ENCODE results near the gene HINFP.
"Not testable (repeated sequence)": the region's sequence is repeated elsewhere in the genome, so short reads cannot be mapped to it uniquely, and the experiment has no call there.

HINFP gene

DNA sequence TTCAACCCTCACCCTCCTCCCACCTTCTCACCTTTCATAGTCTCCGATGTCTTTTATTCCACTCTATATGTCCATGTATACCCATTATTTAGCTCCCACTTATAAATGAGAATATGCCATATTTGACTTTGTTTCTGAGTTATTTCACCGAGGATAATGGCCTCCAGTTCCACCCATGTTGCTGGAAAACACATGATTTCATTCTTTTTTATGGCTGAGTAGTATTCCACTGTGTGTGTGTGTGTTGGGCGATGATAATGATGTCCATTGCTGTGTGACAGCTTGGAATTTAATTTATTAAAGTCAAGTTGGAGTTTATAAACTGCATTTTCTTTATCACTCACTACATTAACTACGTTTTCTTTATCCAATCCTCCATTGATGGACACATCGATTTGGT is 3.2 kb upstream of the HINFP start:
- no peak for DNase-seq

GRCh38 chr11:119118946-119119345 is 2.4 kb upstream of the HINFP start:
- no peak for DNase-seq

DNA sequence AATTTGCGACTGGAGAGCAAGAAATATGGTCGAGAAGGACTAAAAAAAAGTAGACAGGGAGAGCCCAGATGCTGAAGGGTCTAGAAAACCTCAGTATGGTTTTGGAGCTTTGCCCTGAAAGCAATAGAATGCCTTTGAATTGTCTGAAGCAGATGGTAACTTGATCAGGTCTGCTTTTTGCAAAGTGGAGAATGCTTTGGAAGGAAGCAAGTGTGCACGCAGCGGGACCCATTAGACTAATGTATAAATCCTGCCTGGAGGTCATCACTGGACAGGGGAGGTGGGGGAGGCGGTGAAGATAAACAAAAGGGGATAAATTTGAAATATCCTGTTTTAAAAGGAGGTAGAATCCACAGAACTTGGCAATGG is 757 bp upstream of the HINFP start:
- no peak for DNase-seq

DNA sequence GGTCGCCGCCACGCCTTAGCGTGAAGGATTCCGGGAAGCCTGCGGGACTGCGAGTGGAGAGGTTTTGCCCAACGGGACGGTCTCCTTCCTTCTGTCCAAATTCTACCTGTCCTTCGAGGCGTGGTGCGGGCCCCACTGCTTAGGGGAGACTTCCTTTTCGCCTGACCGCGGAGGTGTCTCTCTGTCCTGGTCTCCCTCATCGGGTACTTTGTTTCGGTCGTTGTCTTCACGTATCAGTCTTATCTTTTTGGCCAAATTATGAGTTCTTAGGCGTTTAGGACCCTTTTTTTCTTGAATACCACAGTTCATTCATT is 388 bp downstream of the HINFP start:
- DNase-seq, result no peak

- no peak for DNase-seq
Measured at GRCh38 chr11:119125821-119126220, 4.4 kb downstream of the HINFP start.

- DNase-seq, result no peak
Measured at GRCh38 chr11:119126675-119127268, 5.4 kb downstream of the HINFP start.

DNA sequence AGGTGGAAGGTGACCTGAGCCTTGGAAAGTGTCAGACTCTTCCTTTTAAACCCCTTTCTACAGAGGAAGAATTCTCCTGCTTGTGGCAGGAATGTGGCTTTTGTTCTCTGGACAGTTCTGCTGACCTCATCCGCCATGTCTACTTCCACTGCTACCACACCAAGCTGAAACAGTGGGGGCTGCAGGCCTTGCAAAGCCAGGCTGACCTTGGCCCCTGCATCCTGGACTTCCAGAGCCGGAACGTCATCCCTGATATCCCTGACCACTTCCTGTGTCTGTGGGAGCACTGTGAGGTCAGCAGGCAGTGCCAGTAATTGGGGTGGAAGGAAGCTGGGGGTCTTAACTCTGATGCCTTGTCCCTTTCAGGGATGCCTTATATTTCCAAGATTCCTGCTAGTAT is 9.3 kb downstream of the HINFP start:
- DNase-seq, result no peak

DNA sequence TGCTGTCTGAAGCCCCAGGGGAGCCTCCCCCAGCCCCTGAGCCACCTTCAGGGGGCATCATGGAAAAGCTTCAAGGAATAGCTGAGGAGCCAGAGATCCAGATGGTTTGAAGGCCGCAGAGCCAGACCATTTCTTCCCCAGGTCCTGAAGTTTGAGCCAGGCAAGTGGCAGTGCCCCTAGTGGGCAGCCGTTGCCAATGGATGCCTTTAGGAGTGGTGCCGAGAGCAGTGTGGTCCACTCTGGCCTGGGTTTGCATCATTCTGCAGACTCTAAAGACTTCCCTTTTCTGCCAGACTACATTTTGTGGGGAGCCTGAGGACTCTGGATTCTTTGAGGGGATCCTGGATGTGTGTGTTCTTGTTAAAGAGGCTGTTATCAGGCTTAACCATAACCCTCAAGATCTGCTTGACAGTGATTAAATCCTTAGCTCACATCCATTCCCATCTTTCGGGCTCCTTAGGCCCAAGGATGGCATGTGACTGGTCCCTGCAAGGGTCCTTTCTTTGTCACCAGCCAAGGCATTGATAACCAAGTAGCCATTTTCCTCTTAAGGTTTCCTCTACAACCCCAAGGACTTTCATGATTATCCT is 13.1 kb downstream of the HINFP start:
- no peak for DNase-seq

- DNase-seq, result not testable (repeated sequence)
Measured at GRCh38 chr11:119139276-119139675, 17.9 kb downstream of the HINFP start.

DNA sequence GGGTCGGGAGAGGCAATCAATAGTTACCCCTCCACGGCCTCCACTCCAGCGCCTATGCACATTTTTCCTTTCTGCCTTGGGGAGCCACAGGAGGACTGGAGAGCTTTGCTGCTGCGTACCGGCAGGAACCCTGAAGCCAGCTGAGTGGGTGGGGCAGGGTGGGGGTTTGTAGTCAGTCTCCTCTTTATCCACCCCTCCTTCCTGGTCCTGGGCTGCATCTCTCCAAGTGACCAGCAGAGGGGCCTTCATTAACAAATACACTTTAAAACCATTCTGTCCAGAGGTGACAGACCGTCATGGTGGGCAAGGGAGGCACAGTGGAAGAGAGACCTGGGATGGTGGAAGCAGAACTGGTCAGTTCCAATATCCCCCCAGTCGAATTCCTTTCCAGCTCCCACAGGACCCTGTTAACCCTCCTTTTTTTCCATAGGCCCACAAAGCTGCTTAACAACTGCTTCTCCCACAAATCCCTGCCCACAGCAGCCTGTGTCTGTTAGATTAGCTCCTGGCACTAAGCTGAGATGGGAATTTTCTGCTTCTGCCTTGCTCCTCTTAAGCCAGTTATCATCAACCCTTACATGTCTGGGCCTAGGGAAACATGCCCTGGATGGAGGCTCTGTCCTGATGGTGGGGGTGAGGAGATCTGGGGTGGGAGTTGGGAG is 23.6 kb downstream of the HINFP start:
- DNase-seq, result peak; percentile 18

DNA sequence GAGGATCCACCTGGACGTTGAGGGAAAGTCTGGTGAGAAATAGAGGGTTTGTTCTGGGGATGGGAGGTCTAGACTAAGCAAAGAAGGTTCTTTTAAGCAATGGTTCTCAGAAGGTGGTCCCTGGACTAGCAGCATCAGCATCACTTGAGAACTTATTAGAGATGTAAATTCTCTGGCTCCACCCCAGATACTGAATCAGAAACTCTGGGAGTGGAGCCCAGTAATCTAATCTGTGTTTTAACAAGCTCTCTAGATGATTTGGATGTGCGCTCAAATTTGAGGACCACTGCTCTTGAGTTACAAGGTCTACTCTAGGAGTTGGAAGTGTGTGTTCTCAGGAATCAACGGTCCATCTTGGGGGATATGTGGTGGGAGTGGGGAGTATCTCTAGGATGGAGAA is 24.2 kb downstream of the HINFP start:
- no peak for DNase-seq

DNA sequence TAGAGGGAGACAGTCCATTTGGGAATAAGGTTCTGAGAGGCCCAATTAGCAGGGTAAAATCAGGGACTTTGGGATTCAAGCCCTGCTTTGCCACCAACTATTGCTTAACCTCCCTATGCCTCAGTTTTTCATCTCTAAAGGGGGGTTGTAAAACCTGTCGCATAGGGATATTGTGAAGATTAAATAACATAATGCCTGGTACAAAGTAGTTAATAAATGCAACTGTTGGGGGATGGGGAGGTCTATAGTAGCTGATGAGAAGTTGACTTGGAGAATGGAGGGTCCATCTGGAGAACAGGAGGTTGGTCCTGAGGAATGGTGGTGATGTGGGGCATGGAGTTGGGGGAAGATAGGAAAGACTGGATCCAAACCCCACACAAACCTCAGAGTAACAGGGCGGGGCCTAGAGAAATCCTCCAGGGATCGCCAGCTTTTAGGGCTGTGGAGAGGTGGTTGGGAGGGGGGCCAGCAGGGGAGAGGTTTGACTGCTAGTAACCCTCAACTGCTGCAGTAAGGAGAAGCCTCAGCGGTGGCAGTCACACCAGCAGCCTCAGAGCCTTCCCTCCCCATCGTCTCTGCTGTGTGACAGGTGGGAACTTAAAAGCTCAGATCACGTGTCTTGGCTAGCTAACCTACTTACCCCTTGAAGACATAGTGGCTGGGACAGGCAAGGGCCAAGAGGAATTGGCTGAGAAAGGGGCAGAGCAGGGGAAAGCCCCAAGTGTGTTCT is 26.4 kb downstream of the HINFP start:
- DNase-seq, result no peak

GRCh38 chr11:119148720-119149017 is 27.3 kb downstream of the HINFP start:
- no peak for DNase-seq

- peak; percentile 31 for DNase-seq
Measured at GRCh38 chr11:119149018-119149785, 27.8 kb downstream of the HINFP start, which contains the start of gene ABCG4. TSS of gene ABCG4 (plus strand) at chr11:119149052. CDS start at chr11:119149966, 914 bp downstream.

GRCh38 chr11:119149786-119150275 is 28.5 kb downstream of the HINFP start:
- no peak for DNase-seq

DNA sequence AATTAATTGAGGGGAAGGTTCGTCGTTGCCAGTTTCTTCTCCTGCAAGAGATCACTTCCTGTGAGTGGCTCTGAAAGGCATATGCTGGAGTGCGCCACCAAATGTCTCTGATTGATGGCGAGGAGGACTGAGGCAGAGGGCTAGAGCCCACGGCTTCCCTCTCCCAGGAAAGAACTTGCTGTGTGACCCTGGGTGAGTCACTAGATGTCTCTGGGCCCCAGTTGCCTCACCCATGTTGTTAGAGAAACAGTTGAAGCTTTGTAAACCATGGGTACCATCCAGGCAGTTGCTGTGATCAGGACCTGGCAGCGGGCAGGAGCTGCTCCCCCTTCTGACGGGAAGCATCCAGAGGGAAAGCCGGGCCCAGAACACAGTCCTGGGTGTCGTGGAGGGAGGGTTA is 30.7 kb downstream of the HINFP start:
- no peak for DNase-seq

- no peak for DNase-seq
Measured at GRCh38 chr11:119152604-119153003, 31.2 kb downstream of the HINFP start.

- no peak for DNase-seq
Measured at GRCh38 chr11:119153049-119153818, 31.9 kb downstream of the HINFP start.

DNA sequence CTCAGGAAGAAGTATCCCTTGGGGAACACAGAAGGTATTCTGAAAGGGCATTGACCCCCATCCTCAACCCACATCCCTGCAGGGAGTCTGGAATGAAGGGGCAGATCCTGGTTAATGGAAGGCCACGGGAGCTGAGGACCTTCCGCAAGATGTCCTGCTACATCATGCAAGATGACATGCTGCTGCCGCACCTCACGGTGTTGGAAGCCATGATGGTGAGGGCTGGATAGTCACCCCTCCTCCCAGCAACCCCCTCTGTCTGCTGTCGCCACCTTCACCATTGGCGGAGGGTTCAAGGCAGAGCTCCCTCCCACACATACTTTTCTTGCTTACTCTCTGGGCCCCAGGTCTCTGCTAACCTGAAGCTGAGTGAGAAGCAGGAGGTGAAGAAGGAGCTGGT is 32.8 kb downstream of the HINFP start:
- no peak for DNase-seq

DNA sequence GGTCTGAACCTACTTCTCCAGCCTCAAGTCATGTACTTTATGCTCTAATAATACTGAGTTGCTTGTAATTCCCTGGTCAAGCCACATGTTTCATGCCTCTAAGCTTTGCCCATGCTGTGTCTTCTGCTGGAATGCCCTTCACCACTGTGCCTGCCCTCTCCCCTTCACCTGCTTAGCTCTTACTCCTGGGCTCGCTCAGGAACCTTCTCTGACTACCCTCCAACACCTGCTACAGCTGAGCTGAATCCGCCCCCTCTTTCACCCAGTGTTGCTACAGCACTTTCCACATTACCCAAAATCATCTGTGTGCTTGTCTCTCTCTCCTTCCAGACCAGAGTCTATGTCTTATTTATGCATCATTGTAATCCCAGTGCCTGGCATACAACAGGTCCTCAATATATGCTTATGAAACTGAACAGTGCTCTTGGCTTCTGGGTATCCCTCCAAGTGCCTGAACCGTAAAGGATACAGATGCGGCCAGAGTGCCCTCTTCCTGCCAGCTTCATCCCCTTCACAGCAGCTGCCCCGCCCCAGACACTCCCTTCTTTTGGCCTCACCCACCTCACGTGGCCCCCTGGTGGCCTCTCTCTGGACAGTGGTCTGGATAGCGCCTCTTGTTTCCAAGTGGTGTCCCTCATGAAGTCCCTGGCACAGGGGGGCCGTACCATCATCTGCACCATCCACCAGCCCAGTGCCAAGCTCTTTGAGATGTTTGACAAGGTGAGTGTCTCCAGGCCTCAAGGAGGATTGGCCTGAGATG is 34.5 kb downstream of the HINFP start:
- DNase-seq, result no peak

- DNase-seq, result no peak
Measured at GRCh38 chr11:119156496-119156895, 35.1 kb downstream of the HINFP start.

- DNase-seq, result no peak
Measured at GRCh38 chr11:119157063-119157462, 35.7 kb downstream of the HINFP start.

Data from stimulated activated CD4-positive, alpha-beta T cell treated with anti-CD3 and anti-CD28 coated beads, Interleukin-4, amount 100 ng/mL, for 1 hour (primary cell).